SK-N-SH (cell line): ENCODE data around the gene TANC1. TPM values are rescaled to one million over a fixed set of nuclear protein-coding genes. Genes with fewer than 3 reads are reported as not detected.
A peak's percentile ranks its signal among the peaks of the same experiment; 100 is the strongest.

ENCODE experiments used
- CTCF ChIA-PET: fragments of 300-600, 350-600 bp; formaldehyde crosslinking; extraction: SDS; loops from one replicate; lab custom pipeline; 2021; lab: Yijun Ruan, JAX
- POLR2A ChIA-PET: fragments of 350-600 bp; sonication (Branson Sonifier 250); formaldehyde crosslinking; extraction: SDS; loops from one replicate; lab custom pipeline; 2020; ENCODE audit warnings: antibody characterized with exemption, inconsistent platforms; lab: Yijun Ruan, JAX
- DNase-seq: peaks from one replicate; pipeline ENCODE4 v3.0.0; 2012
- H2AFZ ChIP-seq: fragments of 200-600 bp; sonication (generic); 2 replicates; pipeline ENCODE4 v1.8.1; 2016; ENCODE audit warnings: antibody characterized with exemption, mild to moderate bottlenecking, low read depth
- H3F3A ChIP-seq: fragments of 200-600 bp; sonication (generic); replicated peaks from 2 replicates; pipeline ENCODE3; 2016; ENCODE audit warnings: antibody characterized with exemption, mild to moderate bottlenecking; ENCODE audit not compliant: insufficient read depth
- H3K27ac ChIP-seq, 2 experiments: fragments of 200-500 bp in 1 of 2; fragments of 200-600 bp in 1 of 2; sonication (Bioruptor generic) in 1 of 2; sonication (generic), shearing (Covaris generic) in 1 of 2; 2 replicates each; pipeline versions ENCODE4 v1.5.1 to v1.6.1; 2014 to 2016; ENCODE audit warnings: low read depth in 2 of 2, inconsistent platforms in 1 of 2, low read length in 1 of 2, mild to moderate bottlenecking in 1 of 2, mixed read lengths in 1 of 2
- H3K27me3 ChIP-seq: fragments of 200-600 bp; sonication (generic), shearing (Covaris generic); 2 replicates; pipeline ENCODE4 v1.6.1; 2016; ENCODE audit warnings: mixed run types; ENCODE audit not compliant: insufficient read depth
- H3K36me3 ChIP-seq, 2 experiments: fragments of 200-500 bp in 1 of 2; fragments of 200-600 bp in 1 of 2; sonication (Bioruptor generic) in 1 of 2; sonication (generic) in 1 of 2; replicated peaks in 1 of 2; 2 replicates each; pipeline versions ENCODE3 to v1.5.1; 2014 to 2016; ENCODE audit warnings: low read length in 1 of 2, mild to moderate bottlenecking in 1 of 2; ENCODE audit not compliant: insufficient read depth in 2 of 2, control insufficient read depth in 1 of 2
- H3K4me1 ChIP-seq, 2 experiments: fragments of 200-500 bp in 1 of 2; fragments of 200-600 bp in 1 of 2; sonication (Bioruptor generic) in 1 of 2; sonication (generic), shearing (Covaris generic) in 1 of 2; 2 replicates each; pipeline versions ENCODE4 v1.5.1 to v1.6.1; 2014 to 2016; ENCODE audit warnings: low read depth in 1 of 2, low read length in 1 of 2, mixed run types in 1 of 2; ENCODE audit not compliant: insufficient read depth in 2 of 2, control insufficient read depth in 1 of 2
- H3K4me2 ChIP-seq: fragments of 200-600 bp; sonication (generic), shearing (Covaris generic); 2 replicates; pipeline ENCODE4 v1.6.1; 2017; ENCODE audit warnings: mixed run types
- H3K4me3 ChIP-seq, 2 experiments: fragments of 200-500 bp in 1 of 2; fragments of 200-600 bp in 1 of 2; sonication (Bioruptor generic) in 1 of 2; sonication (generic), shearing (Covaris generic) in 1 of 2; 2 replicates each; pipeline versions ENCODE4 v1.5.1 to v1.8.1; 2014 to 2016; ENCODE audit warnings: low read depth in 2 of 2, inconsistent platforms in 1 of 2, low read length in 1 of 2, mild to moderate bottlenecking in 1 of 2, mixed read lengths in 1 of 2, moderate library complexity in 1 of 2
- H3K79me2 ChIP-seq: fragments of 200-600 bp; sonication (generic); 2 replicates; pipeline ENCODE4 v1.8.1; 2017; ENCODE audit warnings: mild to moderate bottlenecking; ENCODE audit not compliant: insufficient read depth
- H3K9ac ChIP-seq: fragments of 200-600 bp; sonication (generic); 2 replicates; pipeline ENCODE4 v1.6.1; 2017; ENCODE audit warnings: mixed run types
- H3K9me2 ChIP-seq: fragments of 200-600 bp; sonication (generic); 2 replicates; pipeline ENCODE4 v1.6.1; 2017; ENCODE audit warnings: mixed run types
- H3K9me3 ChIP-seq: fragments of 200-600 bp; sonication (generic); 2 replicates; pipeline ENCODE4 v1.6.1; 2017; ENCODE audit warnings: mixed run types, mild to moderate bottlenecking, moderate library complexity
- H4K20me1 ChIP-seq: fragments of 200-600 bp; sonication (generic); 2 replicates; pipeline ENCODE4 v1.6.1; 2017; ENCODE audit warnings: mild to moderate bottlenecking, mixed run types; ENCODE audit not compliant: insufficient read depth
- EP300 ChIP-seq, 2 experiments: IDR thresholded peaks; 2 replicates each; pipeline versions ENCODE4 v1.4.0 to v1.6.1; 2012; ENCODE audit warnings: borderline replicate concordance in 1 of 2, low read depth in 1 of 2, low read length in 1 of 2
- FOSL2 ChIP-seq: IDR thresholded peaks from 2 replicates; pipeline ENCODE4 v1.4.0; 2012; ENCODE audit warnings: low read depth, mild to moderate bottlenecking, moderate library complexity, borderline replicate concordance
- FOXJ3 ChIP-seq: sonication (generic); formaldehyde crosslinking; IDR thresholded peaks from 2 replicates; pipeline ENCODE4 v1.5.1; 2020; ENCODE audit warnings: mild to moderate bottlenecking, missing genetic modification reagents
- FOXM1 ChIP-seq: IDR thresholded peaks from 2 replicates; pipeline ENCODE4 v1.4.0; 2012; ENCODE audit warnings: low read depth, mild to moderate bottlenecking
- GABPA ChIP-seq: IDR thresholded peaks from 2 replicates; pipeline ENCODE4 v1.4.0; 2012; ENCODE audit warnings: low read depth, mild to moderate bottlenecking
- IRF3 ChIP-seq: fragments of 150-350 bp; IDR thresholded peaks from 2 replicates; pipeline ENCODE4 v1.6.1; 2016; ENCODE audit warnings: mild to moderate bottlenecking, low read depth, low read length
- JUND ChIP-seq: IDR thresholded peaks from 2 replicates; pipeline ENCODE4 v1.4.0; 2012
- MXI1 ChIP-seq: IDR thresholded peaks from 2 replicates; pipeline ENCODE4 v1.6.1; 2012; ENCODE audit warnings: mild to moderate bottlenecking, low read depth, low read length, improper control_type of control experiment
- NFIC ChIP-seq: IDR thresholded peaks from 2 replicates; pipeline ENCODE4 v1.4.0; 2012; ENCODE audit warnings: borderline replicate concordance
- NRF1 ChIP-seq: IDR thresholded peaks from 2 replicates; pipeline ENCODE4 v1.6.1; 2012; ENCODE audit warnings: low read depth, mild to moderate bottlenecking, low read length
- PBX3 ChIP-seq: IDR thresholded peaks from 2 replicates; pipeline ENCODE4; 2012
- POLR2AphosphoS5 ChIP-seq: IDR thresholded peaks from 2 replicates; pipeline ENCODE4 v1.6.1; 2012; ENCODE audit warnings: low read depth, low read length
- RAD21 ChIP-seq: IDR thresholded peaks from 2 replicates; pipeline ENCODE4 v1.6.1; 2012; ENCODE audit warnings: mild to moderate bottlenecking, low read length
- RCOR1 ChIP-seq: fragments of 150-350 bp; IDR thresholded peaks from 2 replicates; pipeline ENCODE4 v1.6.1; 2017; ENCODE audit warnings: antibody characterized with exemption, low read length
- RXRA ChIP-seq: IDR thresholded peaks from 2 replicates; pipeline ENCODE4 v1.4.0; 2012; ENCODE audit warnings: low read depth, mild to moderate bottlenecking, borderline replicate concordance
- TCF12 ChIP-seq: IDR thresholded peaks from 2 replicates; pipeline ENCODE4 v1.4.0; 2012
- TEAD4 ChIP-seq: IDR thresholded peaks from 2 replicates; pipeline ENCODE4 v1.4.0; 2012; ENCODE audit warnings: mild to moderate bottlenecking, borderline replicate concordance; ENCODE audit not compliant: insufficient read depth
- WGBS: methylation state at CpG from one replicate; pipeline ENCODE4 v1.1.6; 2017; ENCODE audit warnings: low lambda C conversion rate; 5-methylcytosine and 5-hydroxymethylcytosine counted together
- polyA plus RNA-seq, 3 experiments: library from polyadenylated mRNA; depleted of rRNA; stranded (reverse); fragments of >200 nt; gene quantifications; 2 replicates each; pipeline ENCODE4 v1.2.3, GENCODE V29; 2012
- TF ChIP-seq, protein P1 (sequence below): IDR thresholded peaks from 2 replicates; pipeline ENCODE4 v1.4.0; 2012; ENCODE audit warnings: low read depth, borderline replicate concordance

Gene TANC1
- polyA plus RNA-seq, 1 of the 3 experiments (the other 2 are of a cell fraction): 19.2 TPM

DNA sequence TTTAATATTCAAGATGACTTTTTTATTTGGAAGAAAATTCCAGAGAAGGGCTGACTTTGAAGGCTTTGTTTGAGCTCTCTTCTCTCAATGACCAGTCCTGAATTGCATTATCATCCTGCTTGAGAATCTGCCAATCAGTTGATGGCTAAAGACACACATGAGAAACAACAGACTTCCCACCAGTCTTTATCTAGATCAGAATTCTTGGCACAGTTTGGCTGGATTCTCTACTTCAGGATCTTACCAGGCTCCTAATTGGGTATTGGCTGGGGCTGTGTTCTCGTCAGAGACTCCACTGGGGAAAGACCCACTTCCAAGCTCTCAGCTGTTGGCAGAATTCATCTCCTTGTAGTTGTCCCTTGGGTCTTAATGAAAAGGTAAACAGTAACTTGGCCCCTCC, 232.1 kb downstream of the TANC1 start:
- H3K9ac ChIP-seq: no peak overlapping the region; the same call in 1 of the 2 replicates
- no peak overlapping the region for H2AFZ ChIP-seq
- peaks cover 4 to 23% of the 10 kb centered on the region in 2 experiments; a peak in 3 of 4 replicates for H3K4me1 ChIP-seq
- H3F3A ChIP-seq: peaks cover 12% of the 10 kb centered on the region
- TF ChIP-seq TEAD4: peak; percentile 63
- peak; percentile 97 for TF ChIP-seq TCF12
- no peak for TF ChIP-seq IRF3
- TF ChIP-seq RAD21: no peak
- no peak for TF ChIP-seq MXI1
- TF ChIP-seq GABPA: no peak
- TF ChIP-seq NFIC: peak; percentile 97
- TF ChIP-seq EP300 (IDR thresholded peaks at IDR 0.05; ENCODE audit: borderline replicate concordance in 1 of 2, low read depth in 1 of 2, low read length in 1 of 2): peak in 1 of 2 experiments; percentile 87; a peak in 1 of 4 replicates
- peak; percentile 15; the same call in 1 of the 2 replicates for TF ChIP-seq FOSL2
- no peak for TF ChIP-seq FOXJ3
- TF ChIP-seq POLR2AphosphoS5: peak; percentile 70; the same call in 1 of the 2 replicates
- peak; percentile 63 for TF ChIP-seq JUND
- TF ChIP-seq RXRA: no peak; the same call in 1 of the 2 replicates
- TF ChIP-seq RCOR1: no peak
- no peak for TF ChIP-seq NRF1
- TF ChIP-seq, protein P1, sequence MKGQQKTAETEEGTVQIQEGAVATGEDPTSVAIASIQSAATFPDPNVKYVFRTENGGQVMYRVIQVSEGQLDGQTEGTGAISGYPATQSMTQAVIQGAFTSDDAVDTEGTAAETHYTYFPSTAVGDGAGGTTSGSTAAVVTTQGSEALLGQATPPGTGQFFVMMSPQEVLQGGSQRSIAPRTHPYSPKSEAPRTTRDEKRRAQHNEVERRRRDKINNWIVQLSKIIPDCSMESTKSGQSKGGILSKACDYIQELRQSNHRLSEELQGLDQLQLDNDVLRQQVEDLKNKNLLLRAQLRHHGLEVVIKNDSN: no peak
- peak; percentile 88 for TF ChIP-seq PBX3
- TF ChIP-seq FOXM1: no peak
- H3K27me3 ChIP-seq: no peaks in the 10 kb centered on the region
- no peak for DNase-seq
- WGBS: 17% methylated on average over 1 of the region's 1 CpG
- H3K27ac ChIP-seq: peak overlapping the region; percentile 39 to 88
- H3K4me3 ChIP-seq: no peak overlapping the region
- CTCF ChIA-PET: interaction anchor here (1.1 to 2.1 kb wide), 3 partner anchors 8 to 299 kb away, joined by 3 to 5 read pairs (median 4); no protein-coding TSS in a partner anchor
- no peaks in the 10 kb centered on the region for H3K9me2 ChIP-seq
- peaks cover 2 to 63% of the 10 kb centered on the region in 2 experiments for H3K36me3 ChIP-seq
- no peaks in the 10 kb centered on the region for H3K9me3 ChIP-seq
- POLR2A ChIA-PET: no interaction called here
- H3K4me2 ChIP-seq: 0 out of 2 replicates have a peak overlapping the region, but pooled peaks have one; percentile 4
- H3K79me2 ChIP-seq: peaks cover 4% of the 10 kb centered on the region; the same call in 1 of the 2 replicates
- no peaks in the 10 kb centered on the region for H4K20me1 ChIP-seq
